Neuronal stem cell (in vitro differentiated cells): Measurements from ENCODE around the gene GON4L.

Source experiments
- DNase-seq: peaks from one replicate; pipeline ENCODE4 v3.0.0-alpha.2; 2013; ENCODE audit warnings: low spot score
- H2AFZ ChIP-seq: one replicate; pipeline ENCODE4 v1.6.1; 2013; ENCODE audit warnings: mild to moderate bottlenecking, low read length, inconsistent platforms
- H2AK5ac ChIP-seq: 2 replicates; pipeline ENCODE4 v1.6.1; 2013; ENCODE audit warnings: low read depth, mild to moderate bottlenecking, inconsistent platforms, low read length, moderate library complexity, mixed read lengths
- H2BK120ac ChIP-seq: 2 replicates; pipeline ENCODE4 v1.6.1; 2013; ENCODE audit warnings: low read depth, mild to moderate bottlenecking, inconsistent platforms, low read length, moderate library complexity, mixed read lengths
- H2BK12ac ChIP-seq: one replicate; pipeline ENCODE4 v1.6.1; 2013; ENCODE audit warnings: low read length, inconsistent platforms
- H2BK15ac ChIP-seq: 2 replicates; pipeline ENCODE4 v1.6.1; 2013; ENCODE audit warnings: mild to moderate bottlenecking, low read length, inconsistent platforms, mixed read lengths
- H2BK5ac ChIP-seq: one replicate; pipeline ENCODE4 v1.6.1; 2013; ENCODE audit warnings: inconsistent platforms, mild to moderate bottlenecking, low read length, moderate library complexity
- H3K14ac ChIP-seq: one replicate; pipeline ENCODE4 v1.6.1; 2013; ENCODE audit warnings: low read length, inconsistent platforms
- H3K18ac ChIP-seq: 2 replicates; pipeline ENCODE4 v1.6.1; 2013; ENCODE audit warnings: low read length, inconsistent platforms
- H3K23ac ChIP-seq: 2 replicates; pipeline ENCODE4 v1.6.1; 2013; ENCODE audit warnings: low read depth, mild to moderate bottlenecking, mixed read lengths, low read length, inconsistent platforms; ENCODE audit not compliant: poor library complexity
- H3K27ac ChIP-seq: replicated peaks from 3 replicates; pipeline ENCODE4 v1.5.1; 2013; ENCODE audit warnings: low read length, inconsistent platforms
- H3K27me3 ChIP-seq, 3 experiments: 2 replicates each; pipeline ENCODE4 v1.6.1; 2013; ENCODE audit warnings: low read length in 3 of 3, mild to moderate bottlenecking in 2 of 3, inconsistent platforms in 1 of 3, low read depth in 1 of 3, mixed read lengths in 1 of 3, moderate library complexity in 1 of 3; ENCODE audit not compliant: control insufficient read depth in 3 of 3, insufficient read depth in 3 of 3
- H3K36me3 ChIP-seq, 2 donors: replicated peaks in 1 of 2; 2 replicates each; pipeline ENCODE4 v1.6.1; 2013; ENCODE audit warnings: low read length in 2 of 2; ENCODE audit not compliant: control insufficient read depth in 2 of 2, insufficient read depth in 2 of 2
- H3K4ac ChIP-seq: 2 replicates; pipeline ENCODE4 v1.6.1; 2013; ENCODE audit warnings: inconsistent platforms, mild to moderate bottlenecking, low read length, moderate library complexity
- H3K4me1 ChIP-seq, 2 donors: 1 replicate in 1 of 2; 2 replicates in 1 of 2; pipeline ENCODE4 v1.6.1; 2013; ENCODE audit warnings: low read length in 2 of 2, low read depth in 1 of 2; ENCODE audit not compliant: control insufficient read depth in 2 of 2, insufficient read depth in 1 of 2
- H3K4me2 ChIP-seq: one replicate; pipeline ENCODE4 v1.6.1; 2013; ENCODE audit warnings: mild to moderate bottlenecking, low read length, inconsistent platforms; ENCODE audit not compliant: insufficient read depth, poor library complexity, severe bottlenecking
- H3K4me3 ChIP-seq, 2 donors: 2 replicates each; pipeline ENCODE4 v1.5.1; 2013; ENCODE audit warnings: low read length in 2 of 2, mild to moderate bottlenecking in 2 of 2, inconsistent platforms in 1 of 2, moderate library complexity in 1 of 2
- H3K79me1 ChIP-seq: one replicate; pipeline ENCODE4 v1.6.1; 2013; ENCODE audit warnings: low read depth, mild to moderate bottlenecking, inconsistent platforms, low read length, moderate library complexity
- H3K9ac ChIP-seq: one replicate; pipeline ENCODE4 v1.6.1; 2013; ENCODE audit warnings: mild to moderate bottlenecking, low read depth, low read length, inconsistent platforms; ENCODE audit not compliant: poor library complexity
- H3K9me3 ChIP-seq, 2 donors: replicated peaks in 1 of 2; 2 replicates each; pipeline versions ENCODE3 to v1.6.1; 2013; ENCODE audit warnings: low read length in 2 of 2, mild to moderate bottlenecking in 2 of 2, inconsistent platforms in 1 of 2, low read depth in 1 of 2, mixed read lengths in 1 of 2, moderate library complexity in 1 of 2; ENCODE audit not compliant: control insufficient read depth in 2 of 2, insufficient read depth in 1 of 2
- H4K8ac ChIP-seq: one replicate; pipeline ENCODE4 v1.6.1; 2013; ENCODE audit warnings: low read depth, mild to moderate bottlenecking, inconsistent platforms, low read length, moderate library complexity
- H4K91ac ChIP-seq: one replicate; pipeline ENCODE4 v1.6.1; 2013; ENCODE audit warnings: low read length, low read depth, mild to moderate bottlenecking, inconsistent platforms; ENCODE audit not compliant: poor library complexity
- WGBS, 2 donors: extraction: QIAGEN DNeasy Blood & Tissue Kit; methylation state at CpG; one replicate each; pipeline ENCODE4 v1.1.7; 2013; ENCODE audit warnings: missing lambda C conversion rate in 2 of 2, mixed read lengths in 1 of 2; ENCODE audit not compliant: insufficient read length in 2 of 2, insufficient replicate concordance in 1 of 2; ENCODE audit errors: extremely low coverage in 2 of 2; 5-methylcytosine and 5-hydroxymethylcytosine counted together

Gene GON4L

GRCh38 chr1:155827450-155827849, 29.6 kb downstream of the GON4L start:
- Histone ChIP-seq H3K14ac (no peak overlapping the region), H3K9ac (no peak overlapping the region), H4K8ac (no peak overlapping the region), H3K4me1 (no peaks in the 10 kb centered on the region), H2AFZ (no peak overlapping the region), H3K27ac (no peak overlapping the region), H3K18ac (no peak overlapping the region), H2BK120ac (no peak overlapping the region), H4K91ac (no peak overlapping the region), H3K4me2 (no peak overlapping the region), H3K79me1 (peaks cover 4% of the 10 kb centered on the region), H3K4me3 (no peak overlapping the region), H2AK5ac (no peak overlapping the region), H3K9me3 (peaks cover 0 to 11% of the 10 kb centered on the region in 2 donors), H3K27me3 (no peaks in the 10 kb centered on the region), H3K36me3 (peaks cover 6 to 92% of the 10 kb centered on the region in 2 donors), H3K23ac (no peak overlapping the region), H3K4ac (no peak overlapping the region), H2BK12ac (no peak overlapping the region), H2BK5ac (no peak overlapping the region), H2BK15ac (no peak overlapping the region)
- no peak for DNase-seq
- WGBS, 2 donors, result no CpG with 5 or more reads among the region's 4 CpGs

GRCh38 chr1:155816351-155816750, 40.7 kb downstream of the GON4L start:
- H3K79me1 ChIP-seq, result no peaks in the 10 kb centered on the region
- H2AK5ac ChIP-seq, result no peak overlapping the region
- H2AFZ ChIP-seq, result no peak overlapping the region
- H2BK5ac ChIP-seq, result no peak overlapping the region
- H3K4ac ChIP-seq, result no peak overlapping the region
- H2BK12ac ChIP-seq, result no peak overlapping the region
- no CpG with 5 or more reads among the region's 1 CpG for WGBS, 2 donors
- DNase-seq, result no peak
- H4K91ac ChIP-seq, result no peak overlapping the region
- H3K18ac ChIP-seq, result no peak overlapping the region
- H4K8ac ChIP-seq, result no peak overlapping the region
- no peak overlapping the region for H2BK15ac ChIP-seq
- no peak overlapping the region for H3K23ac ChIP-seq
- no peak overlapping the region for H3K4me2 ChIP-seq
- H3K36me3 ChIP-seq, result peaks cover 14 to 100% of the 10 kb centered on the region in 2 donors
- no peak overlapping the region for H2BK120ac ChIP-seq
- no peaks in the 10 kb centered on the region for H3K27me3 ChIP-seq
- no peak overlapping the region for H3K27ac ChIP-seq
- no peak overlapping the region for H3K4me3 ChIP-seq
- no peak overlapping the region for H3K14ac ChIP-seq
- H3K9me3 ChIP-seq, result no peaks in the 10 kb centered on the region
- H3K9ac ChIP-seq, result no peak overlapping the region
- no peaks in the 10 kb centered on the region for H3K4me1 ChIP-seq

- WGBS, 2 donors, result no CpG with 5 or more reads among the region's 3 CpGs
These were observed 43.3 kb downstream of the GON4L start for GRCh38 chr1:155813672-155814071.

GRCh38 chr1:155812878-155813277, 44.1 kb downstream of the GON4L start:
- no peaks in the 10 kb centered on the region for H3K9me3 ChIP-seq
- no peak overlapping the region for H2BK5ac ChIP-seq
- no peak overlapping the region for H3K27ac ChIP-seq
- H3K4me1 ChIP-seq, result no peaks in the 10 kb centered on the region
- H3K9ac ChIP-seq, result no peak overlapping the region
- H2BK120ac ChIP-seq, result no peak overlapping the region
- H2AFZ ChIP-seq, result no peak overlapping the region
- no peak overlapping the region for H2AK5ac ChIP-seq
- no CpG with 5 or more reads among the region's 1 CpG for WGBS, 2 donors
- H3K4me2 ChIP-seq, result no peak overlapping the region
- no peak overlapping the region for H4K91ac ChIP-seq
- H3K14ac ChIP-seq, result no peak overlapping the region
- no peak overlapping the region for H4K8ac ChIP-seq
- no peak overlapping the region for H2BK15ac ChIP-seq
- peaks cover 11 to 95% of the 10 kb centered on the region in 2 donors for H3K36me3 ChIP-seq
- H3K18ac ChIP-seq, result no peak overlapping the region
- no peaks in the 10 kb centered on the region for H3K27me3 ChIP-seq
- H3K79me1 ChIP-seq, result no peaks in the 10 kb centered on the region
- no peak for DNase-seq
- no peak overlapping the region for H3K4me3 ChIP-seq
- no peak overlapping the region for H3K4ac ChIP-seq
- no peak overlapping the region for H2BK12ac ChIP-seq
- H3K23ac ChIP-seq, result no peak overlapping the region

More at GRCh38 chr1:155813672-155814071, 43.3 kb downstream of the GON4L start:
- Histone ChIP-seq H2AFZ (no peak overlapping the region), H2BK15ac (no peak overlapping the region), H3K27me3 (no peaks in the 10 kb centered on the region), H3K14ac (no peak overlapping the region), H2AK5ac (no peak overlapping the region), H3K4me2 (no peak overlapping the region), H3K23ac (no peak overlapping the region), H3K27ac (no peak overlapping the region), H3K4ac (no peak overlapping the region), H2BK5ac (no peak overlapping the region), H3K36me3 (peaks cover 7 to 95% of the 10 kb centered on the region in 2 donors), H3K18ac (no peak overlapping the region), H3K9ac (no peak overlapping the region), H2BK12ac (no peak overlapping the region), H3K79me1 (no peaks in the 10 kb centered on the region), H2BK120ac (no peak overlapping the region), H3K4me1 (no peaks in the 10 kb centered on the region), H4K8ac (no peak overlapping the region), H4K91ac (no peak overlapping the region), H3K4me3 (no peak overlapping the region), H3K9me3 (no peaks in the 10 kb centered on the region)
- no peak for DNase-seq
